ENCODE data around the gene PCDHGA1.
"Not testable (repeated sequence)": the region's sequence is repeated elsewhere in the genome, so short reads cannot be mapped to it uniquely, and the experiment has no call there.

Gene PCDHGA1

DNA sequence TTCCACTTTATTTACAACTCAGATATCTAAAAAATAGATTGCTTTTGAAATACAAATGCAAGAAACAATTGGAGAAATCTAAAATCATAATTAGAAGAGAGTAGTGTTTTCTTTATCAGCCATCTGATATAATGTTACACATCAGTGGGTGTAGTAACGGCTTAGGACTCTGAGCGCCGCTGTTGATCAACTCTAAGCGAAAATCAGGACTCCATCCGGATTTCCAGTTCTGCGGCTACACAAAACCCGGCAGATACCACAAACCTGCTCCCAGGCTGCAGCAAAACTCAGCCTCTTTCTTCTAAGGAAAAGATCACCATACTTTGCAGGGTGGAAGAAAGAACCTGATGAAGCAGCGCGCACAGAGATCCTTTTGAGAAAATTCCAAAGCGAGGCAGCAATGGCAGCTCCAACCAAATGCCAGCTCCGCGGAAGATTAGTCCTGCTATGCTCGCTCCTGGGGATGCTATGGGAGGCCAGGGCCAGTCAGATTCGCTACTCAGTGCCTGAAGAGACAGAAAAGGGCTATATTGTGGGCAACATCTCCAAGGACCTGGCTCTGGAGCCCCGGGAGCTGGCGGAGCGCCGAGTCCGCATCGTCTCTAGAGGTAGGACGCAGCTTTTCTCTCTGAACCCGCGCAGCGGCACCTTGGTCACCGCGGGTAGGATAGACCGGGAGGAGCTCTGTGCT lies 72.4 kb downstream of the PCDHGA1 start, which contains the start of gene PCDHGA9:
Gene PCDHGA9, plus strand, starts transcription at position 226 of the 691 bp plus-strand sequence. Its CDS starts 175 bp downstream, at position 401.
- TF ChIP-seq, protein P1, sequence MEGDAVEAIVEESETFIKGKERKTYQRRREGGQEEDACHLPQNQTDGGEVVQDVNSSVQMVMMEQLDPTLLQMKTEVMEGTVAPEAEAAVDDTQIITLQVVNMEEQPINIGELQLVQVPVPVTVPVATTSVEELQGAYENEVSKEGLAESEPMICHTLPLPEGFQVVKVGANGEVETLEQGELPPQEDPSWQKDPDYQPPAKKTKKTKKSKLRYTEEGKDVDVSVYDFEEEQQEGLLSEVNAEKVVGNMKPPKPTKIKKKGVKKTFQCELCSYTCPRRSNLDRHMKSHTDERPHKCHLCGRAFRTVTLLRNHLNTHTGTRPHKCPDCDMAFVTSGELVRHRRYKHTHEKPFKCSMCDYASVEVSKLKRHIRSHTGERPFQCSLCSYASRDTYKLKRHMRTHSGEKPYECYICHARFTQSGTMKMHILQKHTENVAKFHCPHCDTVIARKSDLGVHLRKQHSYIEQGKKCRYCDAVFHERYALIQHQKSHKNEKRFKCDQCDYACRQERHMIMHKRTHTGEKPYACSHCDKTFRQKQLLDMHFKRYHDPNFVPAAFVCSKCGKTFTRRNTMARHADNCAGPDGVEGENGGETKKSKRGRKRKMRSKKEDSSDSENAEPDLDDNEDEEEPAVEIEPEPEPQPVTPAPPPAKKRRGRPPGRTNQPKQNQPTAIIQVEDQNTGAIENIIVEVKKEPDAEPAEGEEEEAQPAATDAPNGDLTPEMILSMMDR (conservative IDR thresholded peaks at IDR 0.05), result peak; percentile 63
- no peak within 1 kb of the TSS for H3K27ac ChIP-seq

DNA sequence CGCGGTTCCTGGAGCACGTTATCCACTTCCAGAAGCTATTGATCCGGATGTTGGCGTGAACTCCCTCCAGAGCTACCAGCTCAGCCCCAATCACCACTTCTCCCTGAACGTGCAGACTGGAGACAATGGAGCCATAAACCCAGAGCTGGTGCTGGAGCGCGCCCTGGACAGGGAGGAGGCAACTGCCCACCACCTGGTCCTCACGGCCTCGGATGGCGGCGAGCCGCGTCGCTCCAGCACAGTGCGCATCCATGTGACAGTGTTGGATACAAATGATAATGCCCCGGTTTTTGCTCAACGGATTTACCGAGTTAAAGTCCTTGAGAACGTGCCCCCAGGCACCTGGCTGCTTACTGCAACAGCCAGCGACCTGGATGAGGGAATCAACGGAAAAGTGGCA lies 73.1 kb downstream of the PCDHGA1 start:
- TF ChIP-seq, protein P1 (conservative IDR thresholded peaks at IDR 0.05), result no peak
- no peak overlapping the region for H3K27ac ChIP-seq

DNA sequence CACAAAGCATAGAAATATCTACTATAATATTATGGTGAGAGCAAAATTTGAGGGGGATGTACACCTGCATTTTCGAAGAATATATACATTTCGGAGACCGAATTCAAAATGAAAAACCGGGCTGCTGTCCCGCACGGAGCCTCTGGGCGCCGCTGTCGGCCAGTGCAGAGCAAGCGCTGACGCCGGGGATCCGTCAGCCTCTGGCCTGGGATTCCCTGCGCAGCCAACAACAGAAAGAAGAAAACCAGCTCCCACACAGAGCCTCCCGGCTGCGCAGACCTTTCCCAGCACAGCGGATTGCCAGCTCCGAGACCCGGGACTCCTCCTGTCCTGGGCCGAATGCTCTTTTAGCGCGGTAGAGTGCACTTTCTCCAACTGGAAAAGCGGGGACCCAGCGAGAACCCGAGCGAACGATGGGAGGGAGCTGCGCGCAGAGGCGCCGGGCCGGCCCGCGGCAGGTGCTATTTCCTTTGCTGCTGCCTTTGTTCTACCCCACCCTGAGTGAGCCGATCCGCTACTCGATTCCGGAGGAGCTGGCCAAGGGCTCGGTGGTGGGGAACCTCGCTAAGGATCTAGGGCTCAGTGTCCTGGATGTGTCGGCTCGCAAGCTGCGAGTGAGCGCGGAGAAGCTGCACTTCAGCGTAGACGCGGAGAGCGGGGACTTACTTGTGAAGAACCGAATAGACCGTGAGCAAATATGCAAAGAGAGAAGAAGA lies 77.6 kb downstream of the PCDHGA1 start, which contains the start of gene PCDHGB6:
Gene PCDHGB6, plus strand, starts transcription at position 232 of the 716 bp plus-strand sequence. Its CDS starts 182 bp downstream, at position 414.
- not testable (repeated sequence) for H3K27ac ChIP-seq

DNA sequence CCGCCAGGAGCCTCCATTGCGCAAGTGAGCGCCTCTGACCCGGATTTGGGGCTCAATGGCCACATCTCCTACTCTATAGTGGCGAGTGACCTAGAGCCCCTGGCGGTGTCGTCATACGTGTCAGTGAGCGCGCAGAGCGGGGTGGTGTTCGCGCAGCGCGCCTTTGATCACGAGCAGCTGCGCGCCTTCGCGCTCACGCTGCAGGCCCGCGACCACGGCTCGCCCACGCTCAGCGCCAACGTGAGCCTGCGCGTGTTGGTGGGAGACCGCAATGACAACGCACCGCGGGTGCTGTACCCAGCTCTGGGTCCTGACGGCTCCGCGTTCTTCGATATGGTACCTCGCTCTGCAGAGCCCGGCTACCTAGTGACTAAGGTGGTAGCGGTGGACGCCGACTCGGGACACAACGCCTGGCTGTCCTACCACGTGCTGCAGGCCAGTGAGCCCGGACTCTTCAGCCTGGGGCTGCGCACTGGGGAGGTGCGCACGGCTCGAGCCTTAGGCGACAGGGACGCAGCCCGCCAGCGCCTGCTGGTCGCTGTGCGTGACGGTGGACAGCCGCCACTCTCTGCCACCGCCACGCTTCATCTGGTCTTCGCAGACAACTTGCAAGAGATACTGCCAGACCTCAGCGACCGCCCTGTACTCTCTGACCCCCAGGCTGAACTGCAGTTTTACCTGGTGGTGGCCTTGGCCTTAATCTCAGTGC lies 79.4 kb downstream of the PCDHGA1 start:
- TF ChIP-seq, protein P1 (conservative IDR thresholded peaks at IDR 0.05), result no peak
- no peak overlapping the region for H3K27ac ChIP-seq

DNA sequence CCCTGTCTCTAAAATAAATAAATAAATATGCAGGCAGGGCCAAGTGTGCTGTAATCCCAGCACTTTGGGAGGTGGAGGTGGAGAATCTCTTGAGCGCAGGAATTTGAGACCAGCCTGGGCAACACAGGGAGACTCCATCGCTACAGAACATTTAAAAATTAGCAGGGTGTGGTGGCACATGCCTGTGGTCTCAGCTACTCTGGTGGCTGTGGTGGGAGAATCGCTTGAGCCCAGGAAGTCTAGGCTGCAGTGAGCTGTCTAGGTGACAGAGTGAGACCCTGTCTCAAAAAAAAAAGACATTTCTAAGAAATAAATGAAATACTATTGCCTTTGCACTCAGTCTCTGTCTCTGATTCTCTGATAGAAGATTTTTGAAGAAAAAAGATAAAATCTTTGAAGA lies 81.3 kb downstream of the PCDHGA1 start:
- H3K27ac ChIP-seq, result no peak overlapping the region
- TF ChIP-seq, protein P1 (conservative IDR thresholded peaks at IDR 0.05), result no peak

DNA sequence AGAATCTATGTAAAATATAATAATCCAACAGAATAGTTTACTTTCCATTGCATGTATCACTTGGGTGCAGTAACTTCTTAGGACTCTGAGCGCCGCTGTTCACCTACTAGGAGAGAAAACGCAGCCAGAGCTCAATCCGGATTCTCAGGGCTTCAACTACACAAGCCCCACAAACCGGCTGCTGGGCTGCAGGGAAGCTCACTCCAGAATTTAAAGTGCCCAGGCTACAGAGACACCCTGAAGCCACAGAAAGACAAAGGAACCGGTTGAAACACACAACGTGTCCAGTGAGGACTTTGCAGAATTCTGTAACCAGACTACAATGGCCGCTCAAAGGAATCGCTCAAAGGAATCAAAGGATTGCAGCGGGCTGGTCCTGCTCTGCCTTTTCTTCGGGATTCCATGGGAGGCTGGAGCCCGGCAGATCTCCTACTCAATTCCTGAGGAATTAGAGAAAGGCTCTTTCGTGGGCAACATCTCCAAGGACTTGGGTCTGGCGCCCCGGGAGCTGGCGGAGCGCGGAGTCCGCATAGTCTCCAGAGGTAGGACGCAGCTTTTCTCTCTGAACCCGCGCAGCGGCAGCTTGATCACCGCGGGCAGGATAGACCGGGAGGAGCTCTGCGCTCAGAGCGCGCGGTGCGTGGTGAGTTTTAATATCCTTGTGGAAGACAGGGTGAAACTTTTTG lies 82.7 kb downstream of the PCDHGA1 start, which contains the start of gene PCDHGA10:
Gene PCDHGA10, plus strand, starts transcription at position 134 of the 686 bp plus-strand sequence. Its CDS starts 189 bp downstream, at position 323.
- TF ChIP-seq, protein P1 (conservative IDR thresholded peaks at IDR 0.05), result peak; percentile 63
- no peak within 1 kb of the TSS for H3K27ac ChIP-seq

DNA sequence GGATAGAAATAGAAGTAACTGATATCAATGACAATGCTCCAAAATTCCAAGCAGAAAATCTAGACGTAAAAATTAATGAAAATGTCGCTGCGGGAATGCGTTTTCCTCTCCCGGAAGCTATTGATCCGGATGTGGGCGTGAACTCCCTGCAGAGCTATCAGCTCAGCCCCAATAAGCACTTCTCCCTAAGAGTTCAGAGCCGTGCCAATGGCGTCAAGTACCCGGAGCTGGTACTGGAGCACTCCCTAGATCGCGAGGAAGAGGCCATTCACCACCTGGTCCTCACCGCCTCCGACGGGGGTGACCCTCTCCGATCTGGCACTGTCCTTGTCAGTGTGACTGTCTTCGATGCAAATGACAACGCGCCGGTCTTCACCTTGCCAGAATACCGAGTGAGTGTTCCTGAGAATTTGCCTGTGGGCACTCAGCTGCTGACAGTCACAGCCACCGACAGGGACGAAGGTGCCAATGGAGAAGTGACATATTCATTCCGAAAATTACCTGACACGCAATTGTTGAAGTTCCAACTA lies 83.3 kb downstream of the PCDHGA1 start:
- H3K27ac ChIP-seq, result no peak overlapping the region
- TF ChIP-seq, protein P1 (conservative IDR thresholded peaks at IDR 0.05), result no peak

DNA sequence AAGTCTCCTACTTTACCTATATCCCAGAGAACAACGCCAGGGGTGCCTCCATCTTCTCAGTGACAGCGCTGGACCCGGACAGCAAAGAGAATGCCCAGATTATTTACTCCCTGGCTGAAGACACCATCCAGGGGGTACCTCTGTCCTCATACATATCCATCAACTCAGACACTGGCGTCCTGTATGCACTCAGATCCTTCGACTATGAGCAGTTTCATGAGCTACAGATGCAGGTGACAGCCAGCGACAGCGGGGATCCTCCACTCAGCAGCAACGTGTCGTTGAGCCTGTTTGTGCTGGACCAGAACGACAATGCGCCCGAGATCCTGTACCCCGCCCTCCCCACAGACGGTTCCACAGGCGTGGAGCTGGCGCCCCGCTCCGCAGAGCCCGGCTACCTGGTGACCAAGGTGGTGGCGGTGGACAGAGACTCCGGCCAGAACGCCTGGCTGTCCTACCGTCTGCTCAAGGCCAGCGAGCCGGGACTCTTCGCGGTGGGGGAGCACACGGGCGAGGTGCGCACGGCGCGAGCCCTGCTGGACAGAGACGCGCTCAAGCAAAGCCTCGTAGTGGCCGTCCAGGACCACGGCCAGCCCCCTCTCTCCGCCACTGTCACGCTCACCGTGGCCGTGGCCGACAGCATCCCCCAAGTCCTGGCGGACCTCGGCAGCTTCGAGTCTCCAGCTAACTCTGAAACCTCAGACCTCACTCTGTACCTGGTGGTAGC lies 84.4 kb downstream of the PCDHGA1 start:
- not testable (repeated sequence) for H3K27ac ChIP-seq

DNA sequence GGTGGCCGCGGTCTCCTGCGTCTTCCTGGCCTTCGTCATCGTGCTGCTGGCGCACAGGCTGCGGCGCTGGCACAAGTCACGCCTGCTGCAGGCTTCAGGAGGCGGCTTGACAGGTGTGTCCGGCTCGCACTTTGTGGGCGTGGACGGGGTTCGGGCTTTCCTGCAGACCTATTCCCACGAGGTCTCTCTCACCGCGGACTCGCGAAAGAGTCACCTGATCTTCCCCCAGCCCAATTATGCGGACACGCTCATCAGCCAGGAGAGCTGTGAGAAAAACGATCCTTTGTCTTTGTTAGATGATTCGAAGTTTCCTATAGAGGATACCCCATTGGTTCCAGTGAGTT lies 84.9 kb downstream of the PCDHGA1 start:
- not testable (repeated sequence) for H3K27ac ChIP-seq

Data from VCaP (cell line).